Measurements from ENCODE around the gene NRIP1. TPM values are rescaled to one million over a fixed set of nuclear protein-coding genes. Genes with fewer than 3 reads are reported as not detected.
A peak's percentile ranks its signal among the peaks of the same experiment; 100 is the strongest.

NRIP1 gene
- total RNA-seq, 2 experiments from 2014 or later: 12.4 to 12.8 TPM

DNA sequence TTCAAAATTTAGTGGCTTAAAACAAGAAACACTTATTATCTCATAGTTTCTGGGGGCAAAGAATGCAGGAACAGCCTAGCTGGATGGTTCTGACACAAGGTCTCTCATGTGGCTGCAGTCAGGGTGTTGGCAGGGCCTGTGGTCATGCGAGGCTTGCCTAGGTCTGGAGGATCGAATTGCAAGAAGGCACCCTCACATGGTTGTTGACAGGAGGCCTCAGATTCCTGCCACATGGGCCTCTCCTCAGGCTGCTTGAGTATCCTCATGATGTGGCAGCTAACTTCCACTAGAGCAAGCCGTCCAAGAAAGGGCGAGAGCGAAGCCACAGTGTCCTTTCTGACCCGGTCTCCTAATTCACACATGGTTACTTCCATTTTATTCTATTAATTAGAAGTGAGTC is 6.2 kb upstream of the NRIP1 start:
- peaks cover 7% of the 10 kb centered on the region for H3K4me1 Mint-ChIP-seq (ENCODE audit: low read depth)
- ATAC-seq (no peak), DNase-seq (no peak)
- no peak overlapping the region for H3K4me3 Mint-ChIP-seq
- peaks cover 2% of the 10 kb centered on the region for H3K27me3 Mint-ChIP-seq
- ChIA-PET CTCF (no interaction called here), POLR2A (no interaction called here)
- H3K36me3 Mint-ChIP-seq (ENCODE audit: low read depth): no peaks in the 10 kb centered on the region
- H3K9me3 Mint-ChIP-seq: no peaks in the 10 kb centered on the region
- H3K27ac Mint-ChIP-seq: no peak overlapping the region
- intact Hi-C loops (cut with micrococcal nuclease): no loop called here
- TF ChIP-seq, protein P1, sequence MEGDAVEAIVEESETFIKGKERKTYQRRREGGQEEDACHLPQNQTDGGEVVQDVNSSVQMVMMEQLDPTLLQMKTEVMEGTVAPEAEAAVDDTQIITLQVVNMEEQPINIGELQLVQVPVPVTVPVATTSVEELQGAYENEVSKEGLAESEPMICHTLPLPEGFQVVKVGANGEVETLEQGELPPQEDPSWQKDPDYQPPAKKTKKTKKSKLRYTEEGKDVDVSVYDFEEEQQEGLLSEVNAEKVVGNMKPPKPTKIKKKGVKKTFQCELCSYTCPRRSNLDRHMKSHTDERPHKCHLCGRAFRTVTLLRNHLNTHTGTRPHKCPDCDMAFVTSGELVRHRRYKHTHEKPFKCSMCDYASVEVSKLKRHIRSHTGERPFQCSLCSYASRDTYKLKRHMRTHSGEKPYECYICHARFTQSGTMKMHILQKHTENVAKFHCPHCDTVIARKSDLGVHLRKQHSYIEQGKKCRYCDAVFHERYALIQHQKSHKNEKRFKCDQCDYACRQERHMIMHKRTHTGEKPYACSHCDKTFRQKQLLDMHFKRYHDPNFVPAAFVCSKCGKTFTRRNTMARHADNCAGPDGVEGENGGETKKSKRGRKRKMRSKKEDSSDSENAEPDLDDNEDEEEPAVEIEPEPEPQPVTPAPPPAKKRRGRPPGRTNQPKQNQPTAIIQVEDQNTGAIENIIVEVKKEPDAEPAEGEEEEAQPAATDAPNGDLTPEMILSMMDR (IDR thresholded peaks at IDR 0.05): no peak

DNA sequence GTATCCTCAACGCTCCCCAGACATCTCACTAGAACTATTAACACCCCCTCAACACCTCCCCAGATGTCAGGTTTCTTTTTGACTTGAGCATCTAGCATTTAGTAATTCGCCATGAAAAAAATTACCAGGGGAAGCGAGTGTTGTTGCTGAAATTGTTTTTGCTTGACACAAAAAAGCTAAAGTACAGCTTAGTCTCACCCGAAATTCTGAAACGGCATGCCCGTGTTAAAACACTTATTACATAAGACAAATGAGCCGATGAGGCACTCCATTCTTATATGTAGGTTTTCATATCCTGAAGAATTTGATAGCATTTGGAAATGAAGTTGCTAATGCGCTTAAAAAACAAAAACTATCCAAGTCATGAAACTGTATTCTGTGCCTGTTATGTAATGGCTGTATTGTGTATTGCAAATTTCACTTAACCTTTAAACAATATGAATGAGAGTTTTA is 1.3 kb upstream of the NRIP1 start:
- Mint-ChIP-seq H3K9me3 (no peaks in the 10 kb centered on the region), H3K4me3 (peak overlapping the region; percentile 96), H3K4me1 (ENCODE audit: low read depth) (peaks cover 26% of the 10 kb centered on the region), H3K27ac (peak overlapping the region; percentile 98), H3K36me3 (ENCODE audit: low read depth) (peaks cover 2% of the 10 kb centered on the region), H3K27me3 (peaks cover 2% of the 10 kb centered on the region)
- ATAC-seq (no peak), DNase-seq (no peak)
- ChIA-PET POLR2A (interaction anchor here (1.0 to 2.0 kb wide), 3 partner anchors 9 to 417 kb away, joined by 3 to 9 read pairs (median 3); no protein-coding TSS in a partner anchor), CTCF (interaction anchor here (0.6 to 2.8 kb wide), 3 partner anchors 58 to 420 kb away, joined by 3 to 9 read pairs (median 3); no protein-coding TSS in a partner anchor)
- intact Hi-C loops (cut with micrococcal nuclease): loop anchor here (5.0 kb wide), 1 partner anchor 416 kb away; no protein-coding TSS in a partner anchor
- TF ChIP-seq, protein P1 (IDR thresholded peaks at IDR 0.05): no peak

GRCh38 chr21:15065392-15066122 is 757 bp upstream of the NRIP1 start:
- intact Hi-C loops (cut with micrococcal nuclease): loop anchor here (5.0 kb wide), 1 partner anchor 417 kb away; no protein-coding TSS in a partner anchor
- ATAC-seq: peak; percentile 46
- Mint-ChIP-seq H3K9me3 (no peaks in the 10 kb centered on the region), H3K4me3 (peak overlapping the region; percentile 96), H3K27ac (peak overlapping the region; percentile 98), H3K36me3 (ENCODE audit: low read depth) (peaks cover 2% of the 10 kb centered on the region), H3K4me1 (ENCODE audit: low read depth) (peaks cover 32% of the 10 kb centered on the region), H3K27me3 (peaks cover 2% of the 10 kb centered on the region)
- peak; percentile 87 for DNase-seq
- TF ChIP-seq, protein P1 (IDR thresholded peaks at IDR 0.05): no peak
- CTCF ChIA-PET: interaction anchor here (0.6 to 2.8 kb wide), 3 partner anchors 57 to 420 kb away, joined by 3 to 9 read pairs (median 3); no protein-coding TSS in a partner anchor
- POLR2A ChIA-PET: interaction anchor here (1.0 to 2.0 kb wide), 6 partner anchors 9 to 531 kb away, joined by 3 to 9 read pairs (median 4); no protein-coding TSS in a partner anchor

DNA sequence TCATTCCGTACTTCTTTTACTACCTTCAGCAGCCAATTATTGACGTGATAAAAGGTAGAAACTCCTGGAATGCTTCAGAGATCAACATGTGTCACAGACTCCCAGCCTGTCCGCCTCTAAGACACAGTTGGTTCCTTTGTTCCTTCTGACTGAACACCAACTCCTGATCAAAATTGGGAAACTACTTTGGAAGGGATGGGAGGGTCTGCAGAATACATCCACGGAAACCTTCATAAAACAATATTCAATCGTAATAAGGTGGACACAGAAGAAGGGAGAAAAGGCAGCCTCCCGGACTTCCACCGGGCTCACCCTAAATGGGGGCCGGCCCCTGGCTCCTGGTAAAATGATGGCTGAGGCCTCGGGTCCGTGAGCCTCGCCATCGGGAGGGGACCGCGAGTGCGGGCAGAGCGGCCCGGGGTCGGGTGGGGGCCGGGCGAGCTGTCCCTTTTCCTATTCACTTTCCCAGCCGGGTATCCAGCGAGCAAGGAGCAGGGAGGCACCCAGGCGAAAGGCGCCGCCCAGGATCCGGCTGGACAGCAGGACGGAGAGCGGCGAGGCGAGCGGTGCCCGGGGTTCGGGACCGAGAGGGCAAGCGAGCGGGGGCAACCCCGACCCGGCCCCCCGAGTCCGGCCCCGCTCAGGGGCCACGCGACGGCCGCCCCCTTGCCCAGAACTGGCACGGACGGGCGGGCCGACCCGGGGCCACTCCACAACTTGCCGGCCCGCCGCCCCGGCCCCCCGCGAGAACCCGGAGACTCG is 805 bp downstream of the NRIP1 start:
- peak overlapping the region; percentile 96 for H3K27ac Mint-ChIP-seq
- ATAC-seq (peak; percentile 7), DNase-seq (peak; percentile 29)
- H3K4me3 Mint-ChIP-seq: peak overlapping the region; percentile 84
- H3K36me3 Mint-ChIP-seq (ENCODE audit: low read depth): peaks cover 2% of the 10 kb centered on the region
- ChIA-PET CTCF (no interaction called here), POLR2A (interaction anchor here (1.0 to 1.6 kb wide), 5 partner anchors 10 to 530 kb away, joined by 3 to 9 read pairs (median 4); no protein-coding TSS in a partner anchor)
- H3K4me1 Mint-ChIP-seq (ENCODE audit: low read depth): peaks cover 48% of the 10 kb centered on the region
- TF ChIP-seq, protein P1 (IDR thresholded peaks at IDR 0.05): no peak
- H3K27me3 Mint-ChIP-seq: peaks cover 2% of the 10 kb centered on the region
- no peaks in the 10 kb centered on the region for H3K9me3 Mint-ChIP-seq
- intact Hi-C loops (cut with micrococcal nuclease): no loop called here

Data from activated CD8-positive, alpha-beta T cell treated with anti-CD3 and anti-CD28 coated beads for 36 hours (primary cell).